T-helper 1 cell treated with Interleukin-12 subunit alpha and Interleukin-12 subunit beta and Interleukin-4 antibody, amounts not matched to agents 30 ng/mL and 1 ng/mL, for 36 hours (primary cell): ENCODE measurements around the gene DCX. TPM values are rescaled to one million over a fixed set of nuclear protein-coding genes. Genes with fewer than 3 reads are reported as not detected.

Source experiments
- total RNA-seq: library from RNA; stranded (reverse); gene quantifications from 2 replicates; pipeline ENCODE4 v1.2.3, GENCODE V29; 2022

DCX gene
- total RNA-seq, 1 donor from 2014 or later = not detected

Other genes with a start within 250 kb of the DCX start
- gene CAPN6, start 141.7 kb downstream of the DCX start, total RNA-seq = not detected in 2 replicates
- not detected in 2 replicates for gene SERTM2, start 99.5 kb upstream of the DCX start, total RNA-seq